ENCODE measurements around the gene C3orf62.
"Not testable (repeated sequence)": the region's sequence is repeated elsewhere in the genome, so short reads cannot be mapped to it uniquely, and the experiment has no call there.

C3orf62 gene

GRCh38 chr3:49266410-49267095 lies 10.5 kb downstream of the C3orf62 start:
- no peak for DNase-seq

DNA sequence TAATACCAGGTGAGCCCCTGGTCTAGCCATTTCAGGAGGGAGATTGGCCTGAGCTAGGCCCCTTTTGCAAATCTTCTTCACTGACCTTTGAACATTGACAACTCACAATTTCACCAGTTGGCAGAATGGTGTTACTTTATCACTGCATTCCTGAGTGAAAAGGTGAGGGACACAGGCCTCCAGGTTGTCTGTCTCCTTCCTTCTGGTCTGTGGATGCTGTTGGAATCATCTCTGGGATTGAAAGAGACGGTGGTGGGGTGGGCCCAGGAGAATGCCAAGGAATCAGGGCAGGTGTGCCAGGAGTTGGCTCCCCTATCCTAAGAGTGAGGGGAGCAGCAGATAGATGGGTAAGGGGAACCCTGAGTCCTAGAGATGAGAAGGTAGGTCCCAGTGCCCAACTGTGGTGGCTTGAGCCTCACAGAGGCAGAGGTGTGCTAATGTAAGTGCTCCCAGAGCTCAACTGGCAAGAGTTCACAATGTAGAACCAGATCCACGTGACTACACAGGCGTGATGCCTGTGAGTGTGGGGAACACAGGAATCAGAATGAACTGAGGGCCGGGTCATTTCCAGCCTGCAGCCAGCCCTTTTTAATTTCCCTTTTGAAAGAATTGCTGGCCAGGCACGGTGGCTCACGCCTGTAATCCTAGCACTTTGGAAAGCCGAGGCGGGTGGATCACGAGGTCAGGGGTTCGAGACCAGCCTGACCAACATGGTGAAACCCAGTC lies 11.2 kb downstream of the C3orf62 start:
- no peak for DNase-seq

DNA sequence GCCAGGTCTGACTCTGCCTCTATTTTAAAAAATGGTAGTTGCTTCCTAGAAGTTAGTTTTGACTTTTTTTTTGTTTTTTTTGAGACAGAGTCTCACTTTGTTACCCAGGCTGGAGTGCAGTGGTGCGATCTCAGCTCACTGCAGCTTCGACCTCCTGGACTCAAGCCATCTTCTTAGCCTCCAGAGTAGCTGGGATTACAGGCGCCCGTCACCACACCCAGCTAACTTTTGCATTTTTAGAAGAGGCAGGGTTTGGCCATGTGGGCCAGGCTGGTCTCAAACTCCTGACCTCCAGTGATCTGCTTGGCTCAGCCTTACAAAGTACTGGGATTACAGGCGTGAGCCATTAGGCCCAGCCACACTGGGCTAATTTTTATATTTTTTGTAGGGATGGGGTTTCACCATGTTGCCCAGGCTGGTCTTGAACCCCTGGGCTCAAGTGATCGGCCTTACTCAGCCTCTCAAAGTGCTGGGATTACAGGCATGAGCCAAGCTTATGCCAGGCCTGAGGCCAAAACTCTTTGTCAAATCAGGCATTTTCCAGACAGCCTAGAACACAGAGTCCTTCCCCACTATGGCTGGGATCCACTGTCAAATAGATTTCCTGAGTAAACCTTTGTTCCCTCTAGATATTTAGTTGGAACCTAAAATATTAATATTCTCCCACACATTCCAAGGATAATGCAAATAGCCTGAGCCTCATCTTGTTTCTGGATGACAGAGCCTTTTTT lies 13.7 kb downstream of the C3orf62 start:
- DNase-seq: no peak

DNA sequence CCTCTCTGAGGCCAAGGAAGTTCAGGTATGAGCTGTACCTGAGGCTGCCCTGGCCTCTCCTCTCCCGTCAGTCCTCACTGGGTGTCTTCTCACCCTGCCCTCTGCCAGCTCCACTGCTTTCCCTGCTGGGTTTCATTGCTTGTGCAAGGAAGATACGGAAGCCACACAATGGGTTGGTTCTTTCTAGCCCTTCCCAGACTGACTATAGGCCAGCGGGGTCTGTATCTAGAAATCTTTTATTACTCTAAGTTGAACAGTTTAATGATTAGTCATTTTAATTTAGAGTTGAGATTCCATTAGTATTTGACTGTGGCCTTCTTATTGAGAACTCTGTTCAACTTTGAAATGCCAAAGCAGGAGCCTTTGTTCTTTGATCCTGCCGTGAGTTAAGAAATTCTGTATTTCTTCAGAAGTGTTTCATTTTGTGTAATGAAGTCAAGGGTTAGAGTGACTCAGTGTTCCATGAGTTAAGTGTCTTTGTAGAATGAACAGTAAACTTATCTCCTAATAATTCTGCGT lies 16.2 kb downstream of the C3orf62 start:
- no peak for DNase-seq

GRCh38 chr3:49257187-49257586 lies 19.8 kb downstream of the C3orf62 start:
- DNase-seq: no peak

DNA sequence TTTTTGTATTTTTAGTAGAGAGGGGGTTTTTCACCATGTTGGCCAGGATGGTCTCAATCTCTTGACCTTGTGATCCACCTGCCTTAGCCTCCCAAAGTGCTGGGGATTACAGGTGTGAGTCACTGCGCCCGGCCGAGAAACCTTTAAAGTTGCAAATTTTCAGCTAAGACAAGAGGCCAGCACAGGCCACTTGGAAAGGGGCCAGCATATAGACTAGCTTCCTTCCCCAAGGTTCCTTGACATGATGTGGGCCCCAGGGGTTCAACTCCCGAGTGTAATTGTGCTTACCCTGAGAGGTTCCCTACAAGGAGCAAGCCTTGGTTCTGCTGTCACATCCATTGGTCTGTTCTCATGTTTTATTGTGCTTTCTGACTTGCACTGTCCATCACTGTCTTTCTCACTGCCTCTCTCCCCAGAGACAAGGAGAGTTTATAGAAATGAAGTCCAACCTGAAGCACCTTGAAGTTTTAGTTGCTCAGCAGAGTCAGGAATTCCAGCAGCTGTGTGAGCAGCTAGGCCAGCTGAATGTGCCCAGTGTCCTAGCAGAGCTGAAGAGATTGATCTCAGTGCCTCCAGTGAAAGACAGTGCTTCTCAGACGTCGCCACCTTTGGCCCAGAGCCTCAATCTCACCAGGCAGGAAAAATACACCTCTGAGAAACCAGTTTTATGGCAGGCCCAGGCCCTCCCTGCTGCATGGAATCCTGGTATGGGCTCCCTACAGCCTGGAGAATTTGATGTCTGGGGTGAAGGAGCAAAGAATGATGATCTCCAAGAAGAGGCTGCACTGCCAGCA lies 21.1 kb downstream of the C3orf62 start:
- no peak for DNase-seq

DNA sequence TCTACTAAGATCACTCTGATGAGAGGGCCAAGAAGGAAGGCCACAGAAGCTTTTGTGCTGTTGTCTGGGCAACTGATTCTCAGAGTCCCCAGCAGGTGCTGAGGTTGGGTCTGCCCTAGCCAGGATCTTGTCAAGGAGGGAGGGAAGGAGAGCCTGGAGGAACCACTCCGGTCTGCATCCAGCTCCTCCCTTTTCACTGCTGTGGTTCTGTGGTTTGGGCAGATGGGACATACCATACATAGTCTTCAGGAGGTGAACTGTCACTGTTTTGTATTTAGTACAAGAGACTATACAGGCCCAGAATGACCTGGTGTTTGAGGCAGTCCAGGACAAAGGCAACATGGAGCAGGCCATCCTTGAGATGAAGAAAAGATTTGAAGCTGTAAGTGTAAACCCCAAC lies 21.9 kb downstream of the C3orf62 start:
- DNase-seq: no peak

GRCh38 chr3:49253512-49253911 lies 23.5 kb downstream of the C3orf62 start:
- DNase-seq: no peak

- DNase-seq: no peak
These were observed 28.2 kb downstream of the C3orf62 start for GRCh38 chr3:49248840-49249227.

GRCh38 chr3:49244581-49245205 lies 32.3 kb downstream of the C3orf62 start:
- DNase-seq: no peak

- DNase-seq: not testable (repeated sequence)
These were observed 36.9 kb downstream of the C3orf62 start for GRCh38 chr3:49240091-49240490.

DNA sequence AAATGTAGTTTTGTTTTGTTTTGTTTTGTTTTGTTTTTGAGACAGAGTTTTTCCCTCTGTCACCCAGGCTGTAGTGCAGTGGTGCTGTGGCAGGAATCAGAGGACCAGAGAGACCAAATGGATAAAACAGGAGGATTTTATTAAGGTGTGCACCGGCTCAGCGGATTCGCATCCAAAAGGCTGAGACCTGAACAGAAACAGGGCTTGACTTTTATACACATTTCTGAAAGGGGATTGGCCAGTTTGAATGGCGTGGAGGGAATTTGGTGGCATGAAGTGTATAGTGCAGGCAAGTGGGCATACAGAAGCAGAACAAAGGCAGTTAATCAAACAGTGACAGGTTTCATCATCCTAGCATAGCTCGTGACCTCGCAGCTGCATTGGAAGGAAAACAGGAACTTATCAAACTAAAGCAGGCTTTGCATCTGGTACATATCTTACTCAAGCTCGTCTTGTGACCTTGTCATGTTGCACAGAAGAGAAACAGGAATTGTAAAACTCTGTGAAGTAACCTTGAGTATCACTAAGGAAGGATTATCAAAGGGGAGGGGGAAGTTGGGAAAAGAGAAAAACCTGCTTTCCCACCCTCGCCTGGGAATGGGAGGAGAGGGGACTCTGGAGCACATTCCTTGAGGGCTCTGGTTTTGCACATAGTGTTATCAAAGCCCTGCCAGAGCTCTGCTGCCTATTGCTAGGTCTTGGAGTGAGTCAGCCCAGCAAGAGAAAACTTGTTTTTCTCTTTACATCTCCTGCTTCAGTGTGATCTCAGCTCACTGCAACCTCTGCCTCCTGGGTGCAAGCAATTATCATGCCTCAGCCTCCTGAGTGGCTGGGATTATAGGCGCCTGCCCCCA lies 38.5 kb downstream of the C3orf62 start:
- no peak for DNase-seq

- DNase-seq: no peak
These were observed 39.7 kb downstream of the C3orf62 start for GRCh38 chr3:49237344-49237743.

DNA sequence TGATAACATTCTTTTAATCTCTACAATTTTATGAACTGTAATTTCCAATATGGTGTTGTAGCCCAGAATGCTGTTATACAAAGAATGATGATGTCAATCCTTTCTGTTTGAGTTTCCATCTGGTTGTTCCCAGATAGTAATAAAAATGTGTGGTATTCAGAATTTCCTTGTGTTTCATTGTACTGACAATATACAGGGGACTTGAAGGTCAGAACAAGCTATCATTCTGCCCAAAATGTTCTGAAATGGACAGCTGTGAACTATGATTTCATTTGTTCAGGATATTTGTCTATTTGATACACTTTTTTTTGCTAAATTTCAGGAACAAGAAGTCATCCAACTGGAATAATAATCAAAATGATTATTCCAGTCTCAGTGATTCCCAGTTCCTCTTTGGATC lies 40.8 kb downstream of the C3orf62 start:
- no peak for DNase-seq

GRCh38 chr3:49228817-49229216 lies 48.2 kb downstream of the C3orf62 start:
- not testable (repeated sequence) for DNase-seq

- no peak for DNase-seq
These were observed 55.0 kb downstream of the C3orf62 start for GRCh38 chr3:49222002-49222401.

DNA sequence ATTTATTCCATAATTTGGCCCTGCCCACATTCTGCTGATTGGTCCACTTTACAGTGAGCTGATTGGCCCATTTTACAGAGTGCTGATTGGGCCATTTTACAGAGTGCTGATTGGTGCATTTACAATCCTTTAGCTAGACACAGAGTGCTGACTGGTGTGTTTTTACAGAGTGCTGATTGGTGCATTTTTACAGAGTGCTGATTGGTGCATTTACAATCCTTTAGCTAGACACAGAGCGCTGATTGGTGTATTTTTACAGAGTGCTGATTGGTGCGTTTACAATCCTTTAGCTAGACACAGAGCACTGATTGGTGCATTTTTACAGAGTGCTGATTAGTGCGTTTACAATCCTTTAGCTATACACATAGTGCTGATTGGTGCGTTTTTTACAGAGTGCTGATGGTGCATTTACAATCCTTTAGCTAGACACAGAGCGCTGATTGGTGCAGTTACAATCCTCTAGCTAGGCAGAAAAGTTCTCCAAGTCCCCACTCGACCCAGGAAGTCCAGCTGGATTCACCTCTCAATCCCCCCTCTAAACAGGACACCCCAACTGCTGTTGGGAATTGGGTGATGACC lies 56.0 kb downstream of the C3orf62 start:
- DNase-seq: not testable (repeated sequence)

GRCh38 chr3:49219132-49219531 lies 57.9 kb downstream of the C3orf62 start:
- no peak for DNase-seq
